Activated CD8-positive, alpha-beta memory T cell treated with anti-CD3 and anti-CD28 coated beads, Interleukin-2, amount 10 ng/mL, durations not matched to agents 7 days and 5 days (primary cell): ENCODE results near the gene ATRN. TPM values are rescaled to one million over a fixed set of nuclear protein-coding genes. Genes with fewer than 3 reads are reported as not detected.

ENCODE experiments used
- ATAC-seq: fragments of 150-1000 bp; cut with Tn5 transposase; one replicate; pipeline ENCODE4 v1.10.0; 2021; ENCODE audit warnings: moderate library complexity
- CTCF ChIA-PET: fragments of 350-600 bp; sonication (Branson Sonifier 250); formaldehyde crosslinking; loops from one replicate; lab custom pipeline; 2021; ENCODE audit warnings: antibody characterized with exemption; lab: Charles Lee
- DNase-seq: peaks from one replicate; pipeline ENCODE4 v3.0.0-alpha.2; 2020
- H3K27ac Mint-ChIP-seq: one replicate; pipeline ENCODE4 v1.8.0; 2021; ENCODE audit warnings: mild to moderate bottlenecking, mixed read lengths
- H3K27me3 Mint-ChIP-seq: one replicate; pipeline ENCODE4 v1.8.0; 2021; ENCODE audit warnings: mixed read lengths
- H3K36me3 Mint-ChIP-seq: one replicate; pipeline ENCODE4 v1.8.0; 2021; ENCODE audit warnings: mild to moderate bottlenecking, mixed read lengths
- H3K4me1 Mint-ChIP-seq: one replicate; pipeline ENCODE4 v1.8.0; 2021; ENCODE audit warnings: mixed read lengths
- H3K4me3 Mint-ChIP-seq: one replicate; pipeline ENCODE4 v1.8.0; 2021; ENCODE audit warnings: mild to moderate bottlenecking, moderate library complexity, mixed read lengths
- H3K9me3 Mint-ChIP-seq: one replicate; pipeline ENCODE4 v1.8.0; 2022; ENCODE audit warnings: low read depth, mixed read lengths
- total RNA-seq, 2 experiments: library from RNA; stranded (reverse); gene quantifications; one replicate each; pipeline ENCODE4 v1.2.3, GENCODE V29; 2021

The ATRN gene
- total RNA-seq, 2 experiments from 2014 or later = 8.1 to 9.0 TPM

GRCh38 chr20:3655131-3655405 is 184.2 kb downstream of the ATRN start:
- peaks cover 1% of the 10 kb centered on the region for H3K36me3 Mint-ChIP-seq
- CTCF ChIA-PET = interaction anchor here (1.2 kb wide), 1 partner anchor 16 kb away, joined by 3 read pairs; no protein-coding TSS in a partner anchor
- DNase-seq (peak; percentile 29), ATAC-seq (no peak)
- peaks cover 33% of the 10 kb centered on the region for H3K4me1 Mint-ChIP-seq
- H3K27me3 Mint-ChIP-seq = peaks cover 25% of the 10 kb centered on the region
- H3K27ac Mint-ChIP-seq = no peak overlapping the region
- no peak overlapping the region for H3K4me3 Mint-ChIP-seq
- no peaks in the 10 kb centered on the region for H3K9me3 Mint-ChIP-seq

GRCh38 chr20:3658019-3658715 is 187.3 kb downstream of the ATRN start:
- CTCF ChIA-PET = interaction anchor here (0.8 to 2.1 kb wide), 6 partner anchors 10 to 95 kb away, joined by 3 to 11 read pairs (median 4); no protein-coding TSS in a partner anchor
- Mint-ChIP-seq H3K27me3 (peaks cover 49% of the 10 kb centered on the region), H3K4me1 (peaks cover 32% of the 10 kb centered on the region), H3K36me3 (peaks cover 1% of the 10 kb centered on the region), H3K27ac (no peak overlapping the region), H3K4me3 (no peak overlapping the region), H3K9me3 (no peaks in the 10 kb centered on the region)
- DNase-seq (no peak), ATAC-seq (no peak)

- peaks cover 26% of the 10 kb centered on the region for H3K4me1 Mint-ChIP-seq
- H3K4me3 Mint-ChIP-seq = peak overlapping the region; percentile 12
- peaks cover 55% of the 10 kb centered on the region for H3K27me3 Mint-ChIP-seq
- CTCF ChIA-PET = interaction anchor here (0.8 to 2.1 kb wide), 6 partner anchors 9 to 95 kb away, joined by 3 to 11 read pairs (median 4); no protein-coding TSS in a partner anchor
- peak overlapping the region; percentile 59 for H3K27ac Mint-ChIP-seq
- no peaks in the 10 kb centered on the region for H3K9me3 Mint-ChIP-seq
- peak; percentile 88 for ATAC-seq
- no peaks in the 10 kb centered on the region for H3K36me3 Mint-ChIP-seq
- peak; percentile 79 for DNase-seq
These were observed 188.1 kb downstream of the ATRN start for GRCh38 chr20:3658716-3659491.

- Mint-ChIP-seq H3K9me3 (no peaks in the 10 kb centered on the region), H3K27ac (no peak overlapping the region), H3K4me1 (peaks cover 27% of the 10 kb centered on the region), H3K4me3 (no peak overlapping the region), H3K36me3 (no peaks in the 10 kb centered on the region), H3K27me3 (peaks cover 61% of the 10 kb centered on the region)
- ATAC-seq (no peak), DNase-seq (no peak)
- CTCF ChIA-PET = interaction anchor here (1.2 to 2.1 kb wide), 3 partner anchors 9 to 96 kb away, joined by 4 to 11 read pairs (median 5); no protein-coding TSS in a partner anchor
These were observed 188.9 kb downstream of the ATRN start for GRCh38 chr20:3659492-3660261.

GRCh38 chr20:3660262-3661059 is 189.6 kb downstream of the ATRN start:
- ATAC-seq = no peak
- CTCF ChIA-PET = no interaction called here
- Mint-ChIP-seq H3K36me3 (no peaks in the 10 kb centered on the region), H3K27ac (no peak overlapping the region), H3K4me1 (peaks cover 35% of the 10 kb centered on the region), H3K9me3 (no peaks in the 10 kb centered on the region), H3K27me3 (peaks cover 67% of the 10 kb centered on the region), H3K4me3 (no peak overlapping the region)
- no peak for DNase-seq

GRCh38 chr20:3661060-3661813 is 190.4 kb downstream of the ATRN start:
- Mint-ChIP-seq H3K27me3 (peaks cover 67% of the 10 kb centered on the region), H3K9me3 (no peaks in the 10 kb centered on the region), H3K4me3 (no peak overlapping the region), H3K4me1 (peaks cover 43% of the 10 kb centered on the region), H3K27ac (no peak overlapping the region), H3K36me3 (no peaks in the 10 kb centered on the region)
- no peak for ATAC-seq
- CTCF ChIA-PET = no interaction called here
- no peak for DNase-seq

GRCh38 chr20:3661814-3662665 is 191.2 kb downstream of the ATRN start:
- no peak for DNase-seq
- CTCF ChIA-PET = interaction anchor here (1.0 to 1.3 kb wide), 3 partner anchors 12 to 49 kb away, joined by 3 to 5 read pairs (median 3); no protein-coding TSS in a partner anchor
- no peaks in the 10 kb centered on the region for H3K36me3 Mint-ChIP-seq
- ATAC-seq = no peak
- H3K27me3 Mint-ChIP-seq = peaks cover 66% of the 10 kb centered on the region
- no peak overlapping the region for H3K4me3 Mint-ChIP-seq
- H3K9me3 Mint-ChIP-seq = no peaks in the 10 kb centered on the region
- peaks cover 51% of the 10 kb centered on the region for H3K4me1 Mint-ChIP-seq
- no peak overlapping the region for H3K27ac Mint-ChIP-seq

GRCh38 chr20:3663031-3663701 is 192.3 kb downstream of the ATRN start, which contains the start of gene GFRA4:
Gene GFRA4 (minus strand): TSS chr20:3663399. CDS start chr20:3663399, 0 bp downstream.
- ATAC-seq (no peak), DNase-seq (no peak)
- Mint-ChIP-seq H3K27me3 (peaks cover 71% of the 10 kb centered on the region), H3K4me1 (peaks cover 52% of the 10 kb centered on the region), H3K9me3 (no peaks in the 10 kb centered on the region), H3K36me3 (no peaks in the 10 kb centered on the region), H3K4me3 (no peak within 1 kb of the TSS), H3K27ac (no peak within 1 kb of the TSS)
- CTCF ChIA-PET = interaction anchor here (1.2 to 5.7 kb wide), 3 partner anchors 13 to 48 kb away, joined by 3 to 47 read pairs (median 5); no protein-coding TSS in a partner anchor

GRCh38 chr20:3663858-3664257 is 193.0 kb downstream of the ATRN start:
- no peaks in the 10 kb centered on the region for H3K9me3 Mint-ChIP-seq
- H3K27ac Mint-ChIP-seq = no peak overlapping the region
- no peaks in the 10 kb centered on the region for H3K36me3 Mint-ChIP-seq
- H3K4me1 Mint-ChIP-seq = peaks cover 48% of the 10 kb centered on the region
- H3K4me3 Mint-ChIP-seq = no peak overlapping the region
- peaks cover 77% of the 10 kb centered on the region for H3K27me3 Mint-ChIP-seq
- no peak for ATAC-seq
- CTCF ChIA-PET = interaction anchor here (5.7 kb wide), 1 partner anchor 13 kb away, joined by 47 read pairs; no protein-coding TSS in a partner anchor
- DNase-seq = no peak

GRCh38 chr20:3667434-3668037 is 196.7 kb downstream of the ATRN start:
- H3K27ac Mint-ChIP-seq = no peak overlapping the region
- no peaks in the 10 kb centered on the region for H3K9me3 Mint-ChIP-seq
- DNase-seq (no peak), ATAC-seq (no peak)
- H3K27me3 Mint-ChIP-seq = peaks cover 84% of the 10 kb centered on the region
- no peaks in the 10 kb centered on the region for H3K36me3 Mint-ChIP-seq
- CTCF ChIA-PET = interaction anchor here (1.1 to 5.7 kb wide), 4 partner anchors 9 to 100 kb away, joined by 4 to 47 read pairs (median 14); partner anchors contain the start of gene ADISSP
- no peak overlapping the region for H3K4me3 Mint-ChIP-seq
- peaks cover 33% of the 10 kb centered on the region for H3K4me1 Mint-ChIP-seq
